ENCODE measurements around the gene ZRANB1. TPM values are rescaled to one million over a fixed set of nuclear protein-coding genes. Genes with fewer than 3 reads are reported as not detected.

The ZRANB1 gene
- total RNA-seq, 1 donor from 2014 or later = 28.9 TPM

DNA sequence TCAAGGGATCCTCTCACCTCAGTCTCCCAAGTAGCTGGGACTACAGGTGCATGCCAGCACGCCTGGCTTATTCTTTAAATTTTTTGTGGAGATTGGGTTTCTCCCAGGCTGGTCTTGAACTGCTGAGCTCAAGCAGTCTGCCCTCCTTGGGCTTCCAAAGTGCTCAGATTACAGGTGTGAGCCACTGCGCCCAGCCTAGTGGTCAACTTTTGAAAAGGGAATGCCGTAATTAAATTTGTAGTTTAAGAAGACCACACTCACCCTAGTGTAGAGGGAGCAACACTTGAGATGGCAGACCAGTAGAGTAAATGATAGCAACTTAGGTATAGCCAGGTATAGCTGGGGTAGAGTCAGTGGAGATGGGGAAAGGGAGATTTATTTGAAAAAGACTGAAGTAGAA lies 17.6 kb downstream of the ZRANB1 start:
- TF ChIP-seq, protein P1, sequence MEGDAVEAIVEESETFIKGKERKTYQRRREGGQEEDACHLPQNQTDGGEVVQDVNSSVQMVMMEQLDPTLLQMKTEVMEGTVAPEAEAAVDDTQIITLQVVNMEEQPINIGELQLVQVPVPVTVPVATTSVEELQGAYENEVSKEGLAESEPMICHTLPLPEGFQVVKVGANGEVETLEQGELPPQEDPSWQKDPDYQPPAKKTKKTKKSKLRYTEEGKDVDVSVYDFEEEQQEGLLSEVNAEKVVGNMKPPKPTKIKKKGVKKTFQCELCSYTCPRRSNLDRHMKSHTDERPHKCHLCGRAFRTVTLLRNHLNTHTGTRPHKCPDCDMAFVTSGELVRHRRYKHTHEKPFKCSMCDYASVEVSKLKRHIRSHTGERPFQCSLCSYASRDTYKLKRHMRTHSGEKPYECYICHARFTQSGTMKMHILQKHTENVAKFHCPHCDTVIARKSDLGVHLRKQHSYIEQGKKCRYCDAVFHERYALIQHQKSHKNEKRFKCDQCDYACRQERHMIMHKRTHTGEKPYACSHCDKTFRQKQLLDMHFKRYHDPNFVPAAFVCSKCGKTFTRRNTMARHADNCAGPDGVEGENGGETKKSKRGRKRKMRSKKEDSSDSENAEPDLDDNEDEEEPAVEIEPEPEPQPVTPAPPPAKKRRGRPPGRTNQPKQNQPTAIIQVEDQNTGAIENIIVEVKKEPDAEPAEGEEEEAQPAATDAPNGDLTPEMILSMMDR (IDR thresholded peaks at IDR 0.05; ENCODE audit: partially characterized antibody, unreplicated experiment) = no peak
- Mint-ChIP-seq H3K27ac (ENCODE audit: unreplicated experiment) (no peak overlapping the region), H3K9me3 (ENCODE audit: unreplicated experiment) (peaks cover 2% of the 10 kb centered on the region), H3K4me1 (ENCODE audit: low read depth, unreplicated experiment) (peaks cover 3% of the 10 kb centered on the region), H3K36me3 (ENCODE audit: unreplicated experiment) (no peaks in the 10 kb centered on the region), H3K27me3 (ENCODE audit: unreplicated experiment) (peaks cover 2% of the 10 kb centered on the region), H3K4me3 (ENCODE audit: unreplicated experiment) (no peak overlapping the region)
- no peak for DNase-seq

DNA sequence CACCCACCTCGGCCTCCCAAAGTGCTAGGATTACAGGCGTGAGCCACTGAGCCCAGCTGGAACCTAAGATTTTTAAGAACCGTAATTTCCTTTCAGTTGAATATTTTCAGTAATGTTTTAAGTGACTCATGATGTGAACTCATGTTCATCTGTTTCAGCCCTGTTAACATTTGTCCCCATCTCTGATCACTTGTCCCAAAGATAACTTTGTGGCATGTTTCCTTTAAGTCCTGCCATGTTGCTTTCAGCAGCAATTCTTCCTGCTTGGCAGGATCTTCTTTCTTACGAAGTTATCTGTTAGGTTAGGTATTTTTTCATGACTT lies 19.3 kb downstream of the ZRANB1 start:
- H3K4me1 Mint-ChIP-seq (ENCODE audit: low read depth, unreplicated experiment) = peaks cover 11% of the 10 kb centered on the region

DNA sequence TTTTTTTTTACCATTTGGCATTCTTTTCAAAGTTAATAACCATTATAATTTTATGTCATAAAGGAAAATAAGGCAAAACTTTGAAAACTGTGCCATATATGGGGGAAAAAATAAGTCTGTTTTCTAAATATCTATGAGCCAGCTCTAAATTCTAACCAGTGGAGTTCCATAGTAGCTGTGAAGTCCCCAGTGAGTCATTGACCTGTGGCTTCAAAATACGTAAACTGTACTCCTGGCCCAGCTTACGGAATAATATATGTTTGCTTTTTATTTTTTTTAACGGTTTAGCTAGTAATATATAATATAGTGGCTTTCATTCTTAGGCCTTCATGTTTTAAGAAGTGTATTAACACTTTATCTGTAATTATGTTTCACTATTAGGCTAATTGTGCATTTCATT lies 20.5 kb downstream of the ZRANB1 start:
- H3K27me3 Mint-ChIP-seq (ENCODE audit: unreplicated experiment) = peaks cover 4% of the 10 kb centered on the region
- no peak for DNase-seq
- TF ChIP-seq, protein P1 (IDR thresholded peaks at IDR 0.05; ENCODE audit: partially characterized antibody, unreplicated experiment) = no peak
- H3K27ac Mint-ChIP-seq (ENCODE audit: unreplicated experiment) = no peak overlapping the region
- peaks cover 2% of the 10 kb centered on the region for H3K9me3 Mint-ChIP-seq (ENCODE audit: unreplicated experiment)
- no peaks in the 10 kb centered on the region for H3K36me3 Mint-ChIP-seq (ENCODE audit: unreplicated experiment)
- H3K4me3 Mint-ChIP-seq (ENCODE audit: unreplicated experiment) = no peak overlapping the region
- H3K4me1 Mint-ChIP-seq (ENCODE audit: low read depth, unreplicated experiment) = peaks cover 10% of the 10 kb centered on the region

More for the DNA sequence above, 19.3 kb downstream of the ZRANB1 start:
- Mint-ChIP-seq H3K27ac (ENCODE audit: unreplicated experiment) (no peak overlapping the region), H3K4me3 (ENCODE audit: unreplicated experiment) (no peak overlapping the region), H3K27me3 (ENCODE audit: unreplicated experiment) (peaks cover 2% of the 10 kb centered on the region), H3K36me3 (ENCODE audit: unreplicated experiment) (no peaks in the 10 kb centered on the region), H3K9me3 (ENCODE audit: unreplicated experiment) (peaks cover 2% of the 10 kb centered on the region)
- TF ChIP-seq, protein P1 (IDR thresholded peaks at IDR 0.05; ENCODE audit: partially characterized antibody, unreplicated experiment) = no peak
- DNase-seq = no peak

- no peak overlapping the region for H3K4me3 Mint-ChIP-seq (ENCODE audit: unreplicated experiment)
- peaks cover 8% of the 10 kb centered on the region for H3K4me1 Mint-ChIP-seq (ENCODE audit: low read depth, unreplicated experiment)
- TF ChIP-seq, protein P1 (IDR thresholded peaks at IDR 0.05; ENCODE audit: partially characterized antibody, unreplicated experiment) = no peak
- no peaks in the 10 kb centered on the region for H3K36me3 Mint-ChIP-seq (ENCODE audit: unreplicated experiment)
- peaks cover 4% of the 10 kb centered on the region for H3K27me3 Mint-ChIP-seq (ENCODE audit: unreplicated experiment)
- DNase-seq = no peak
- H3K27ac Mint-ChIP-seq (ENCODE audit: unreplicated experiment) = no peak overlapping the region
- peaks cover 2% of the 10 kb centered on the region for H3K9me3 Mint-ChIP-seq (ENCODE audit: unreplicated experiment)
These were observed 22.2 kb downstream of the ZRANB1 start for GRCh38 chr10:124963866-124964720.

DNA sequence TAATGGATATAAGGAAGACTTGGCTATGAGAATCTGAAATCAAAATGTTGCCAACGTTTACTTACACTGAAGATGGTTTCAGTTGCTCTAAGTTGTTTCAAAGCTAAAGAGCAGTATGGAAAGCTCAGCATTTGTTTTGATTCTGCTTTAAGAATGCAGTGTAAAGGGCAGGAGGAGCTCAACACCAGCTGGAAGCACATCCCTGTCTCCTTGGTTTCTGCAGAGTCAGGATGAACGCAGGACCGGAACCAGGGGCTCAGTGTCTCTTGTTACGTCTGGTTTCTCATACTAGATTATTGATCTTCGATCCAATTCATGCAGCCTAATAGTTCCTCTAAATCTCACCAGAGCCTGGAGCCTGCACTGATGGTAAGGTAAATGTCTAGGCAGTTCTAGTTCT lies 24.1 kb downstream of the ZRANB1 start:
- H3K4me3 Mint-ChIP-seq (ENCODE audit: unreplicated experiment) = no peak overlapping the region
- DNase-seq = no peak
- peaks cover 8% of the 10 kb centered on the region for H3K4me1 Mint-ChIP-seq (ENCODE audit: low read depth, unreplicated experiment)
- H3K27me3 Mint-ChIP-seq (ENCODE audit: unreplicated experiment) = peaks cover 2% of the 10 kb centered on the region
- H3K27ac Mint-ChIP-seq (ENCODE audit: unreplicated experiment) = no peak overlapping the region
- no peaks in the 10 kb centered on the region for H3K36me3 Mint-ChIP-seq (ENCODE audit: unreplicated experiment)
- TF ChIP-seq, protein P1 (IDR thresholded peaks at IDR 0.05; ENCODE audit: partially characterized antibody, unreplicated experiment) = no peak
- no peaks in the 10 kb centered on the region for H3K9me3 Mint-ChIP-seq (ENCODE audit: unreplicated experiment)
